A673 (cell line): ENCODE results near the gene DGKZ.

Source experiments
- CTCF ChIP-seq: fragments of 300-800, 200-600 bp; sonication (generic); conservative IDR thresholded peaks from 2 replicates; pipeline ENCODE4 v1.5.1; 2017; ENCODE audit warnings: low read depth, mild to moderate bottlenecking, antibody characterized with exemption, low read length, moderate library complexity, mixed read lengths
- EZH2 ChIP-seq: fragments of 200-600 bp; sonication (generic); IDR thresholded peaks from 2 replicates; pipeline ENCODE4 v1.6.1; 2017; ENCODE audit warnings: borderline replicate concordance, low read depth, mild to moderate bottlenecking, mixed read lengths, antibody characterized with exemption, low read length; ENCODE audit not compliant: poor library complexity, severe bottlenecking

GRCh38 chr11:46306296-46306853 lies 40.9 kb upstream of the DGKZ start:
- TF ChIP-seq CTCF (no peak), EZH2 (no peak)
